ENCODE results near the gene PRORP.
"Not testable (repeated sequence)": the region's sequence is repeated elsewhere in the genome, so short reads cannot be mapped to it uniquely, and the experiment has no call there.

PRORP gene

GRCh38 chr14:35140718-35141581 is 18.6 kb downstream of the PRORP start:
- peak; percentile 6 for DNase-seq

DNA sequence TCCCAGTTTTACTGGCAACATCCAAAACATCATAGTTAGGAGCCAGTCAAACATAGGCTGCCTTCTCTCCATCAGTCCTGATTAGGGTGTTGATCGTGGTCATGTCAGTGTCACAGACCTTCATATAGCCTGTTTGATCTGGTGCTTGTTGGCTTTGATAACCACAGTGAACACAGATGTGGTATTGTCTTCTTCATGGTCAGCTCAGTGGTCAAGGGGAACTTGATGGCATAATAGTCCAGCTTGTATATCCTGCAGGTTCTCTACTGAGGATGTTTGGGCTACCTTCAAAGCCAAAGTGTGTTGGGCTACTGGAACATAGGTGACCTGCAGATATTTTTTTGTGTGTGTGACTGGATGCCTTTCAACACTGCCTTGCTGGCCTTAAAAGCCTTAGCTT is 21.7 kb downstream of the PRORP start:
- DNase-seq = no peak

DNA sequence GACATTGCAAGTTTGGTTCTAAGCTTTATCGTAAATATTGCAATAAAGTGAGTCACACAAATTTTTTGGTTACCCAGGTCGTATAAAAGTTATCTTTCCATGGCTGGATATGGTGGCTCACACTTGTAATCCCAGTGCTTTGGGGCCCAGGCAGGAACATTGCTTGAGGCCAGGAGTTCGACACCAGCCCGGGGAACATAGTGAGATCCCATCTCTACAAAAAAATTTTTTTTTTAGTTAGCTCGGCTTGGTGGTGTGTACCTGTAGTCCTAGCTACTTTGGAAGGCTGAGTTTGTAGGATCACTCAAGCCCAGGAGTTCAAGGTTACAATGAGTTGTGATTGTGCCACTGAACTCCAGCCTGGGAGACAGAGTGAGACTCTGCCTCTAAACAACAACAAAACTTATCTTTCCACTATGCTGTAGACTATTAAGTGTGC is 24.4 kb downstream of the PRORP start:
- DNase-seq = no peak

DNA sequence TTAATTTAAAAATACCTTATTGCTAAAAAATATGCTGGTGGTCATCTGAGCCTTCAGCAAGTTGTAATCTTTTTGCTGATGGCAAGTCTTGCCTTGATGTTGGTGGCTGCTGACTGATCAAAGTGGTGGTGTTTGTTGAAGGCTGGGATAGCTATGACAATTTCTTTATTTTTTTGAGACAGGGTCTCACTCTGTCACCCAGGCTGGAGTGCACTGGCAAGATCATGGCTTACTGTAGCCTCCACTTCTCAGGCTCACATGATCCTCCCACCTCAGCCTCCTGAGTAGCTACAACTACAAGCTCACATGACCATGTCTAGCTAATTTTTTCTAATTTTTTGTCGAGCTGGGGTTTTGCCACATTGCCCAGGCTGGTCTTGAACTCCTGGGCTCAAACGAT is 24.8 kb downstream of the PRORP start:
- no peak for DNase-seq

GRCh38 chr14:35147711-35148110 is 25.4 kb downstream of the PRORP start:
- no peak for DNase-seq

DNA sequence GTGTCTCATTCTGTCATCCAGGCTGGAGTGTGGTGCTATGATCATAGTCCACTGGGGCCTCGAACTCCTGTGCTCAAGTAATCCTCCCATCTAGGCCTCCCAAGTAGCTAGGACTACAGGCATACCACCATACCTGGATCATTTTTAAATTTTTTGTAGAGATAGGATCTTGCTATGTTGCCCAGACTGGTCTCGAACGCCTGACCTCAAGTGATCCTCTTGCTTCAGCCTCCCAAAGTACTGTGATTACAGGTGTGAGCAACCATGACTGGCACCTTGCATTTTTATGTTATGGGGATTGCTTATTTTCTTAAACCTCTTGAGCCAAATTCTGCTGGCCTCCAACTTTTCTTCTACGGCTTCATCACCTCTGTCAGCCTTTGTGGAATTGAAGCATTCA is 26.9 kb downstream of the PRORP start:
- no peak for DNase-seq

GRCh38 chr14:35152531-35152930 is 30.2 kb downstream of the PRORP start:
- not testable (repeated sequence) for DNase-seq

- no peak for DNase-seq
Observed at GRCh38 chr14:35154016-35154415, 31.7 kb downstream of the PRORP start.

- no peak for DNase-seq
Observed at GRCh38 chr14:35155962-35156361, 33.6 kb downstream of the PRORP start.

- DNase-seq = no peak
Observed at GRCh38 chr14:35158491-35158890, 36.1 kb downstream of the PRORP start.

GRCh38 chr14:35158951-35159653 is 36.8 kb downstream of the PRORP start:
- DNase-seq = no peak

DNA sequence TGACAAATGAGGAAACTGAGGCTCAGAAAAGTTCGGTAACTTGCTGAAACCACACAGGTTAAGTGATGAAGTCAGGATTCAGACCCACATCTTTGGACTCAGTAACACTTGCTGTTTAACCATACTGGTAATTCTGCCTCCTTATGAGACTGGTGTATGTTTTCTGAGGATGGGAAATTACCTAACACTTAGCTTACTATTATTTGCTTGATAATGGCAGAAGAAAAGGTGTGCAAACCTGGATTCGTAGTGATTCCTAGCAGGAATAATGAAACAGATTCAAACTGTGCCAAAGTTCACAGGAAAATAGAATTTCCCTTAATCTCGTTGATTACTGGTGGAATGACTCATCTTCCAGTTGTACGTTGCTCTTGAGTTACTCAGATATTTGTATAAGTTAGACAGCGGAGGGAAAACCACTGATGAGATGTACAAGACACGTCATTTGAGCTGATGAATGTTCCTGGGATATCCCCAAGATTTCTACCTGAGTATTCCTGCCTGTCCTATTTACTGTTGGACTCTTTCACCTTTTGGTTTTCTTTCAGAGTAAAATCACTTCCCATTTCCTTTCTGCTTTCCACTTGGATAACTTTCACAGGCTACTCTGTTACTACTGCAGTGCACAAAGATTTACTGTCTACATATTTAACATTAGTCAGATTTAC is 37.5 kb downstream of the PRORP start:
- no peak for DNase-seq

- DNase-seq = no peak
Observed at GRCh38 chr14:35161231-35161630, 38.9 kb downstream of the PRORP start.

DNA sequence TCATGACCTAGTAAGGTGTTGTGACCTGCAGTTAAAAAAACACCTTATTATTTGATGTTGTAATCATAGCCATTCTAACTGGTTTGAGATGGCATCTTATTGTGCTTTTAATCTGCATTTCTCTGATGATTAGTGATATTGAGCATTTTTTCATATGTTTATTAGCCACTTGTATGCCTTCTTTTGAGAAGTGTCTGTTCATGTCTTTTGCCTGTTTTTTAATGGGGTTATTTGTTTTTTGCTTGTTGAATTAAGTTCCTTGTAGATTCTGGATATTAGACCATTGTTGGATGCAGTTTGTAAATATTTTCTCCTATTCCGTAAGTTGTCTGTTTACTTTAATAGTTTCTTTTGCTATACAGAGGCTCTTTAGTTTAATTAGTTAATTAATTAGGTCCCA is 41.0 kb downstream of the PRORP start:
- DNase-seq = no peak

GRCh38 chr14:35164849-35165248 is 42.5 kb downstream of the PRORP start:
- DNase-seq = no peak

GRCh38 chr14:35167496-35167895 is 45.1 kb downstream of the PRORP start:
- DNase-seq = no peak

Data from NCI-H345 (cell line).